ENCODE results near the gene LRRC57. TPM values are rescaled to one million over a fixed set of nuclear protein-coding genes. Genes with fewer than 3 reads are reported as not detected.
A peak's percentile ranks its signal among the peaks of the same experiment; 100 is the strongest.

LRRC57 gene
- total RNA-seq, 1 donor from 2014 or later, result 25.3 TPM

- Histone ChIP-seq H3K4me1 (peaks cover 28% of the 10 kb centered on the region), H3K27ac (peak overlapping the region; percentile 79), H3K27me3 (no peaks in the 10 kb centered on the region), H3K9me3 (no peaks in the 10 kb centered on the region), H3K36me3 (no peaks in the 10 kb centered on the region), H3K4me3 (no peak overlapping the region)
- intact Hi-C loops (cut with DNase I), result no loop called here
- DNase-seq (ENCODE audit: extremely low spot score in 2 of 2), result no peak
- TF ChIP-seq CTCF (IDR thresholded peaks at IDR 0.05) (no peak), POLR2AphosphoS5 (IDR thresholded peaks at IDR 0.05; ENCODE audit: insufficient read depth in 1 of 2, low read depth in 1 of 2) (no peak), POLR2A (IDR thresholded peaks at IDR 0.05) (no peak)
Observed at GRCh38 chr15:42592716-42593115, 44.1 kb upstream of the LRRC57 start.

DNA sequence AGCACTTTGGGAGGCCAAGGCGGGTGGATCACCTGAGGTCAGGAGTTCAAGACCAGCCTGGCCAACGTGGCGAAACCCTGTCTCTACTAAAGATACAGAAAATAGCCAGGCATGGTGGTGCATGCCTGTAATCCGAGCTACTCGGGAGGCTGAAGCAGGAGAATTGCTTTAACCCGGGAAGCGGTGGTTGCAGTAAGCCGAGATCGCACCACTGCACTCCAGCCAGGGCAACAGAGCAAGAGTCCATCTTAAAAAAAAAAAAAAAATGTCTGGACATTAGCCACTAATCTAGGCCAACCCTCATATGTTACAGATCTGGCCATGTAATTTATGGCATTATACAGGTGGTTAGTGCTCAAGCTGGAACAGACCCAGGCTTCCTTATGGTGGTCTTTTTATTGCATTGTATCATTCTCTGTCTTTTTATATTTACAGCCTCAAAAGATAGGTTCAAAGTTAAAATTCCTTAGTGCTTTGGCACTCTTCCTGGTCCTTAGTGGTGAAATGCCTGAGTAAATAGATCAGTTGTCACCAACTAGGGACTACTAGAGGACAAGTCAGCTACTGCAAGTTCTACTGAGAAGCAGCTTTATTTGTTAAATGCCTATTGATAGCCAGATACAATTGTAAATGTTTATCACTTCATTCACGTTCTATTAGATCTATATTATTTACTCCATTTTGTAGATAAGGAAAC lies 42.8 kb upstream of the LRRC57 start:
- Histone ChIP-seq H3K9me3 (no peaks in the 10 kb centered on the region), H3K36me3 (peaks cover 0 to 1% of the 10 kb centered on the region in 2 donors), H3K27me3 (no peaks in the 10 kb centered on the region), H3K27ac (peak overlapping the region; percentile 1), H3K4me1 (peaks cover 27% of the 10 kb centered on the region), H3K4me3 (no peak overlapping the region)
- intact Hi-C loops (cut with DNase I), result no loop called here
- DNase-seq (ENCODE audit: extremely low spot score in 2 of 2), result no peak
- TF ChIP-seq POLR2AphosphoS5 (IDR thresholded peaks at IDR 0.05; ENCODE audit: insufficient read depth in 1 of 2, low read depth in 1 of 2), result no peak
- no peak for TF ChIP-seq CTCF (IDR thresholded peaks at IDR 0.05)

DNA sequence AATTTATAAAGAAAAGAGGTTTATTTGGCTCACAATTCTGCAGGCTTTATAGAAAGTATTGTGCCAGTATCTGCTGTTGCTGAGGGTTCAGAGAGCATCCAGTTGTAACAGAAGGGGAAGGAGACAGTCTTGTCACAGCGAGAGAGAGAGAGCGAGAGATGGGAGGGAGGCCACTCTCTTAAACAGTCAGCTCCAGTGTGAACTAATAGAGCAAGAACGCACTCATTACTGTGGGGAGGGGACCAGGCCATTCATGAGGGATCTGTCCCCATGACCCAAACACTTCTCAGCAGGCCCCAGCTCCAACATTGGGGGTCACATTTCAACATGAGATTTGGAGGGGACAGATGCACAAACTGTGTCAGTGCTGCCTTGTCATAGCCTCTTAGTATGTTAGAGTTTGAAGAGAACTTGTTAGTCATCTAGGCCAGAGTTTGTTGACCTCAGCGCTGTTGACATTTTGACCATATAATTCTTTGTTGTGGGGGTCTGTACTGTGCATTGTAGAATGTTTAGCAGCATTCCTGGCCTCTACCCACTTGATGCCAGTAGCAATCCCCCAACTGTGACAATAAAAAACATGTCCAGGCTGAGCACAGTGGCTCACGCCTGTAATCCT lies 42.1 kb upstream of the LRRC57 start:
- H3K27ac ChIP-seq, result peak overlapping the region; percentile 1
- peaks cover 26% of the 10 kb centered on the region for H3K4me1 ChIP-seq
- H3K36me3 ChIP-seq, result peaks cover 0 to 8% of the 10 kb centered on the region in 2 donors
- H3K9me3 ChIP-seq, result no peaks in the 10 kb centered on the region
- no peaks in the 10 kb centered on the region for H3K27me3 ChIP-seq
- intact Hi-C loops (cut with DNase I), result no loop called here
- no peak for TF ChIP-seq CTCF (IDR thresholded peaks at IDR 0.05)
- TF ChIP-seq POLR2AphosphoS5 (IDR thresholded peaks at IDR 0.05; ENCODE audit: insufficient read depth in 1 of 2, low read depth in 1 of 2), result no peak
- no peak for TF ChIP-seq POLR2A (IDR thresholded peaks at IDR 0.05)
- H3K4me3 ChIP-seq, result no peak overlapping the region
- DNase-seq (ENCODE audit: extremely low spot score in 2 of 2), result no peak

- intact Hi-C loops (cut with DNase I), result no loop called here
- H3K4me1 ChIP-seq, result peaks cover 48% of the 10 kb centered on the region
- H3K36me3 ChIP-seq, result peaks cover 0 to 9% of the 10 kb centered on the region in 2 donors
- peak overlapping the region; percentile 83 for H3K27ac ChIP-seq
- DNase-seq (ENCODE audit: extremely low spot score in 2 of 2), result no peak
- TF ChIP-seq POLR2A (IDR thresholded peaks at IDR 0.05), result no peak
- no peak for TF ChIP-seq CTCF (IDR thresholded peaks at IDR 0.05)
- TF ChIP-seq POLR2AphosphoS5 (IDR thresholded peaks at IDR 0.05; ENCODE audit: insufficient read depth in 1 of 2, low read depth in 1 of 2), result no peak
- H3K9me3 ChIP-seq, result no peaks in the 10 kb centered on the region
- peak overlapping the region; percentile 1 to 6 for H3K4me3 ChIP-seq
- H3K27me3 ChIP-seq, result no peaks in the 10 kb centered on the region
Observed at GRCh38 chr15:42584031-42584765, 35.6 kb upstream of the LRRC57 start.

Measured in vagina (tissue), 2 donors.